Panc1 (cell line): ENCODE data around the gene ITIH5. TPM values are rescaled to one million over a fixed set of nuclear protein-coding genes. Genes with fewer than 3 reads are reported as not detected.

Experiments
- ATAC-seq: fragments of 200-7000 bp; cut with Tn5 transposase; 2 replicates; pipeline ENCODE4 v1.9.1; 2020; ENCODE audit warnings: mild to moderate bottlenecking, moderate library complexity
- BruUV-seq: library from RNA; stranded (reverse); fragments of 400-500 nt; replicated peaks from 2 replicates; lab custom pipeline; 2021; lab: Mats Ljungman, UMichigan
- CTCF ChIA-PET: fragments of 300-600 bp; sonication (Branson Sonifier 250); formaldehyde crosslinking; loops from one replicate; lab custom pipeline; 2022; ENCODE audit warnings: antibody characterized with exemption; lab: Charles Lee
- POLR2A ChIA-PET: fragments of 300-600 bp; sonication (Branson Sonifier 250); formaldehyde crosslinking; loops from one replicate; lab custom pipeline; 2022; ENCODE audit warnings: antibody characterized with exemption; lab: Charles Lee
- DNase-seq: peaks from one replicate; pipeline ENCODE4 v3.0.0-alpha.2; 2010; ENCODE audit warnings: low read depth, low spot score
- H3K27ac ChIP-seq: 2 replicates; pipeline ENCODE4 v1.5.1; 2011; ENCODE audit warnings: mild to moderate bottlenecking, low read length, inconsistent platforms
- H3K27me3 ChIP-seq: fragments of 200-500 bp; sonication (Bioruptor generic); 2 replicates; pipeline ENCODE4 v1.6.0; 2014; ENCODE audit warnings: low read length, inconsistent platforms; ENCODE audit not compliant: control insufficient read depth, insufficient read depth
- H3K36me3 ChIP-seq: fragments of 200-500 bp; sonication (Bioruptor generic); 2 replicates; pipeline ENCODE4 v1.5.1; 2014; ENCODE audit warnings: inconsistent platforms, mild to moderate bottlenecking, low read length, moderate library complexity; ENCODE audit not compliant: control insufficient read depth, insufficient read depth
- H3K4me1 ChIP-seq: 2 replicates; pipeline ENCODE4 v1.5.1; 2011; ENCODE audit warnings: inconsistent platforms, mild to moderate bottlenecking, low read length, moderate library complexity; ENCODE audit not compliant: control insufficient read depth, insufficient read depth
- H3K4me3 ChIP-seq, 2 experiments: 2 replicates each; pipeline ENCODE4 v1.5.1; 2011 to 2012; ENCODE audit warnings: low read depth in 2 of 2, low read length in 2 of 2, mild to moderate bottlenecking in 2 of 2, inconsistent platforms in 1 of 2, moderate library complexity in 1 of 2
- H3K9me3 ChIP-seq: fragments of 200-500 bp; sonication (Bioruptor generic); 2 replicates; pipeline ENCODE4 v1.5.1; 2014; ENCODE audit warnings: low read depth, mild to moderate bottlenecking, inconsistent platforms, low read length, moderate library complexity; ENCODE audit not compliant: control insufficient read depth, insufficient read depth
- CTCF ChIP-seq: fragments of 450-650 bp; IDR thresholded peaks from 2 replicates; pipeline ENCODE4 v1.5.1; 2017; ENCODE audit warnings: mild to moderate bottlenecking
- POLR2AphosphoS5 ChIP-seq: IDR thresholded peaks from 2 replicates; pipeline ENCODE4 v1.6.1; 2012; ENCODE audit warnings: mild to moderate bottlenecking, low read depth, low read length, moderate library complexity
- REST ChIP-seq, 2 experiments: IDR thresholded peaks; 2 replicates each; pipeline ENCODE4 v1.6.1; 2011 to 2012; ENCODE audit warnings: low read depth in 2 of 2, control low read depth in 1 of 2, low read length in 1 of 2, mild to moderate bottlenecking in 1 of 2, moderate library complexity in 1 of 2; ENCODE audit not compliant: insufficient read depth in 1 of 2
- SIN3A ChIP-seq: IDR thresholded peaks from 2 replicates; pipeline ENCODE4 v1.6.1; 2012; ENCODE audit warnings: low read depth, mild to moderate bottlenecking, low read length, moderate library complexity, borderline replicate concordance; ENCODE audit not compliant: insufficient read depth
- TCF7L2 ChIP-seq: IDR thresholded peaks from 2 replicates; pipeline ENCODE4 v1.6.1; 2011; ENCODE audit warnings: mild to moderate bottlenecking, low read depth, low read length, inconsistent platforms
- in situ Hi-C: cut with HindIII; loops from 2 replicates; pipeline ENCODE4 v1.10.0; 2016; ENCODE audit warnings: low sequenced_read_pairs, low pct_unique_long_range_greater_than_20kb
- intact Hi-C: fragments of 100-400 bp; cut with micrococcal nuclease; formaldehyde crosslinking; loops from one replicate; pipeline ENCODE4 v1.10.0; 2022; ENCODE audit not compliant: unreplicated experiment
- total RNA-seq: library from RNA; stranded (reverse); gene quantifications from one replicate; pipeline ENCODE4 v1.2.1, GENCODE V29; 2021; ENCODE audit not compliant: unreplicated experiment

ITIH5 gene
- total RNA-seq, 1 experiment from 2014 or later: not detected

GRCh38 chr10:7520507-7521485, 146.0 kb downstream of the ITIH5 start:
- H3K9me3 ChIP-seq: no peaks in the 10 kb centered on the region
- H3K4me3 ChIP-seq: no peak overlapping the region
- ATAC-seq (no peak), DNase-seq (no peak)
- no peak overlapping the region for H3K27ac ChIP-seq
- BruUV-seq: no TSS peak
- ChIA-PET POLR2A (no interaction called here), CTCF (no interaction called here)
- H3K4me1 ChIP-seq: no peaks in the 10 kb centered on the region
- intact Hi-C loops: no loop called here
- TF ChIP-seq POLR2AphosphoS5: no peak
- no peak for TF ChIP-seq SIN3A
- TF ChIP-seq TCF7L2: no peak
- no peak for TF ChIP-seq REST (IDR thresholded peaks at IDR 0.05; ENCODE audit: insufficient read depth in 1 of 2, low read depth in 2 of 2, low read length in 1 of 2)
- no peak for TF ChIP-seq CTCF
- in situ Hi-C loops: no loop called here
- H3K36me3 ChIP-seq: no peaks in the 10 kb centered on the region
- peaks cover 2% of the 10 kb centered on the region; the same call in 1 of the 2 replicates for H3K27me3 ChIP-seq

- peaks cover 7% of the 10 kb centered on the region; the same call in 1 of the 2 replicates for H3K27me3 ChIP-seq
- H3K4me3 ChIP-seq: no peak overlapping the region
- no TSS peak for BruUV-seq
- intact Hi-C loops: no loop called here
- H3K4me1 ChIP-seq: no peaks in the 10 kb centered on the region
- ChIA-PET CTCF (no interaction called here), POLR2A (no interaction called here)
- H3K36me3 ChIP-seq: no peaks in the 10 kb centered on the region
- in situ Hi-C loops: no loop called here
- DNase-seq (no peak), ATAC-seq (no peak)
- H3K9me3 ChIP-seq: no peaks in the 10 kb centered on the region
- no peak overlapping the region for H3K27ac ChIP-seq
- TF ChIP-seq POLR2AphosphoS5: no peak
- TF ChIP-seq SIN3A: no peak
- no peak for TF ChIP-seq REST (IDR thresholded peaks at IDR 0.05; ENCODE audit: insufficient read depth in 1 of 2, low read depth in 2 of 2, low read length in 1 of 2)
- TF ChIP-seq TCF7L2: no peak
- TF ChIP-seq CTCF: no peak
These were observed 147.4 kb downstream of the ITIH5 start for GRCh38 chr10:7519351-7519750.
